ENCODE data around the gene LRRTM1. TPM values are rescaled to one million over a fixed set of nuclear protein-coding genes. Genes with fewer than 3 reads are reported as not detected.

The LRRTM1 gene
- polyA plus RNA-seq, 2 of the 4 experiments (the other 2 are of a cell fraction), result not detected

GRCh38 chr2:80328159-80328571 lies 23.6 kb upstream of the LRRTM1 start:
- DNase-seq (ENCODE audit: low read depth in 1 of 2, low spot score in 1 of 2) (no peak), ATAC-seq (no peak), FAIRE-seq (no peak)
- Histone ChIP-seq H3K4me1 (no peaks in the 10 kb centered on the region), H3K4me3 (no peak overlapping the region), H3K4me2 (no peak overlapping the region), H3K27ac (no peak overlapping the region), H3K9me3 (no peaks in the 10 kb centered on the region)
- TF ChIP-seq RFX5 (IDR thresholded peaks at IDR 0.05) (no peak), JUNB (IDR thresholded peaks at IDR 0.05) (no peak), ZC3H11A (IDR thresholded peaks at IDR 0.05) (no peak), REST (IDR thresholded peaks at IDR 0.05) (no peak), POLR2AphosphoS2 (conservative IDR thresholded peaks at IDR 0.05; ENCODE audit: low read length) (no peak), TFCP2L1 (CRISPR knock-in tag; IDR thresholded peaks at IDR 0.05) (no peak), HOXB5 (CRISPR knock-in tag; IDR thresholded peaks at IDR 0.05) (no peak), EHMT2 (IDR thresholded peaks at IDR 0.05; ENCODE audit: low read depth) (no peak), GATA3 (IDR thresholded peaks at IDR 0.05; ENCODE audit: borderline replicate concordance) (no peak), CTCF (IDR thresholded peaks at IDR 0.05) (no peak), RARB (CRISPR knock-in tag; IDR thresholded peaks at IDR 0.05) (no peak), E2F6 (IDR thresholded peaks at IDR 0.05; ENCODE audit: borderline replicate concordance, low read depth) (no peak), MAFK (IDR thresholded peaks at IDR 0.05; ENCODE audit: partially characterized antibody) (no peak), MAX (IDR thresholded peaks at IDR 0.05) (no peak), PHF8 (IDR thresholded peaks at IDR 0.05; ENCODE audit: borderline replicate concordance, low read depth) (no peak)
- 6% methylated on average over 1 of the region's 1 CpG for WGBS (ENCODE audit: missing lambda C conversion rate)
- CTCF ChIA-PET, result interaction anchor here (0.8 kb wide), 1 partner anchor 52 kb away, joined by 3 read pairs; no protein-coding TSS in a partner anchor
- POLR2A ChIA-PET, result no interaction called here

GRCh38 chr2:80326861-80327260 lies 22.3 kb upstream of the LRRTM1 start:
- FAIRE-seq, result no peak
- TF ChIP-seq CBX8 (IDR thresholded peaks at IDR 0.05), result no peak
- no peak for TF ChIP-seq RCOR1 (IDR thresholded peaks at IDR 0.05; ENCODE audit: low read depth, low read length)
- TF ChIP-seq CBX2 (IDR thresholded peaks at IDR 0.05; ENCODE audit: borderline replicate concordance, low read depth), result no peak
- no peak for TF ChIP-seq BCL3 (IDR thresholded peaks at IDR 0.05)
- TF ChIP-seq HDAC2 (IDR thresholded peaks at IDR 0.05), result no peak
- TF ChIP-seq ZNF302 (CRISPR knock-in tag; IDR thresholded peaks at IDR 0.05), result no peak
- TF ChIP-seq E2F6 (IDR thresholded peaks at IDR 0.05; ENCODE audit: borderline replicate concordance, low read depth), result no peak
- no peak for TF ChIP-seq CHD2 (IDR thresholded peaks at IDR 0.05; ENCODE audit: low read length, partially characterized antibody)
- no peak for TF ChIP-seq HOXA7 (CRISPR knock-in tag; IDR thresholded peaks at IDR 0.05)
- no peak for TF ChIP-seq RNF2 (IDR thresholded peaks at IDR 0.05; ENCODE audit: borderline replicate concordance, low read depth)
- DNase-seq (ENCODE audit: low read depth in 1 of 2, low spot score in 1 of 2), result no peak
- H3K4me1 ChIP-seq, result no peaks in the 10 kb centered on the region
- no peak for ATAC-seq
- H3K4me2 ChIP-seq, result no peak overlapping the region
- POLR2A ChIA-PET, result no interaction called here
- H3K4me3 ChIP-seq, result no peak overlapping the region
- H3K9me3 ChIP-seq, result no peaks in the 10 kb centered on the region
- WGBS (ENCODE audit: missing lambda C conversion rate), result 8% methylated on average over 1 of the region's 1 CpG
- H3K27ac ChIP-seq, result no peak overlapping the region
- CTCF ChIA-PET, result interaction anchor here (1.2 kb wide), 1 partner anchor 17 kb away, joined by 3 read pairs; no protein-coding TSS in a partner anchor
